Islet precursor cell (in vitro differentiated cells): ENCODE measurements around the gene RBM26.

Experiments
- DNase-seq: peaks from one replicate; pipeline ENCODE4 v3.0.0-alpha.2; 2018

RBM26 gene

DNA sequence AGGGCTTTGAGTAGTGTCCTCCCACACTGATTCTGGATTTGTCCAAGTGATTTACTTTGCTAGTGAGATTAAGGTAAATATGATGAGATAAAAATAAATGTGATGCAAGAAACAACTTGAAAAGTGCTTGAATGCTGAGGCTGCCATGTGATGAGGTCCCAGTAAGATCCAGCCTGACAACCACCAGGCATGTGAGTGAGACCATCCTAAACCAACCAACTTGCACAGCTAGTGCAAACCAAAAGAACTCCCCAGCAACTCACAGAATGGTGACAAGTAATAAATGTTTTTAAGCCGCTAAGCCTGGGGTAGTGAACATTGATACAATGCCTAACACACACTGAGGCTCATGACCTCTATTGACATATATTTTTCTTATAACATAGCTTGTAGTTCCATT is 13.3 kb upstream of the RBM26 start:
- DNase-seq, result no peak

DNA sequence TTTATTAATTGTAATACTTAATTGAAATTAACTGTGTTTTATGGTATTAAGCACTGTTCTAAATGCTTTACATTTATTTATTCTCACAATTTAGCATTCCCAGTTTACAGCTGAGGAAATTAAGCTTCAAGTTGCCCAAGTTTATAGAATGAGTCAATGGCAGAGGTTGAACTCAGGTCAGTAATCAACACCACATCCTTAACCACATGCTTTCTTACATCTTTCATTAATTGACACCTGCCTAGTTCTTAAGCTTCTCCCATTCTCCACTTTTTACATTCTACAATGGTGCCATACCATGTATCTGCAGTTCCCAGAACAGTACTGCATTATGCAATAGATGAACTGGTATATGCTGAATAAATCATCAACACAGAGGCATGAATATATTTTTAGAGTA is 11.7 kb upstream of the RBM26 start:
- no peak for DNase-seq

DNA sequence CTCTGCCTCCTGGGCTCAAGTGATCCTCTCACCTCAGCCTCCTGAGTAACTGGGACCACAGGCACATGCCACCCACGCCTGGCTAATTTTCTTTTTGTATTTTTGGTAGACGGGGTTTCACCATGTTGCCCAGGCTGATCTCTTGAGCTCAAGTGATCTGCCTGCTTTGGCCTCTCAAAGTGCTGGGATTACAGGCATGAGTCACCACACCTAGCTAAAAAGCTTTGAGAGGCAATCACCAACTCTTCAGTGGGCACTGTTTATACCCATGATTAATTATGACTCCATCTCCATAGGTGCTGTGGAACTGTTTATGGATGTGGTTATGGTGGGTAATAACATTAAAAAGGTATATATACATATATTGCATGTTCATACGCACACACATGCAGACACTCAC is 7.5 kb upstream of the RBM26 start:
- DNase-seq, result no peak

- no peak for DNase-seq
Measured at GRCh38 chr13:79409828-79410227, 3.8 kb upstream of the RBM26 start.

DNA sequence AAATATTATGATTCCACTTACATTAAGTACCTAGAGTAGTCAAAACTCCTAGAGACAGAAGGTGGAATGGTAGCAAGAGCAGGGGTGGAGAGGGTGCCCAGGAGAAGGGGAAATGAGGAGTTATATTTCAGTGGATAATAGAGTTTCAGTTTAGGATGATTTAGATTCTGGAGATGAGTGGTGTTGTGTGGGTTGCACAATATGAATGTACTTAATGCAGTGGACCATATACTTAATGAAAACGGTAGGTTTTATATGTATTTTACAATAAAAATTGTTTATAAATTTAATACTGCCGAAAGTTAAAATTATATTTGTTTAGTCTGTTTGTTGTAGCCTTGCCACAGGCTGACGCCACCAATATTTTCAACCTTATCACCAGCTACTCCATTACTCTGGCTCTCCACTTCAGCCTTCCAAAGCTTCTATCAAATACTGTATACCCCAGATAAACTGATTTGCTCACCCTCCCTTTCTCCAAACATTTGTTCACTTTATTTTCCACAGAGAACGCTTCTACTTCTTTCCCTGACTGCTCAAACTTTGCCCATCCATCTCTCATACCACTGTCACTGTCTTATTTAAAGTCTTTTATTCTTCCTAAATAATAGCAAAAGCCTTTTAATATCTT is 1.4 kb upstream of the RBM26 start:
- DNase-seq, result no peak

DNA sequence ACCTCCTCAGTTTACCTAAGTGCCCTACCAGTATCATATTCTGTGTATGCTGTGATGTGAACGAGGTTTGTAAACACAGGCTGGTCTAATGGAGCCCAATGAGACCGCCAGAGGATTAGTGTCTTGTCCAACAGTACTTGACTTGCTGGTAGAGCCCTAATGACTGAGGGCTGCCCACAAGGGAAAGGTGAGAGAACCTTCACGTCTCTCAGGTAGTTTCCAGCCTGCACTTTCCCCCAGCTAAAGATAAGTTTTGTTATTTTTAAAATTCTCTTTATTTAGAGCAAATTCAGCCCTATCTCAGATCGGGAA is 498 bp upstream of the RBM26 start:
- DNase-seq, result no peak

- DNase-seq, result no peak
Measured at GRCh38 chr13:79405501-79405830, 589 bp downstream of the RBM26 start.

DNA sequence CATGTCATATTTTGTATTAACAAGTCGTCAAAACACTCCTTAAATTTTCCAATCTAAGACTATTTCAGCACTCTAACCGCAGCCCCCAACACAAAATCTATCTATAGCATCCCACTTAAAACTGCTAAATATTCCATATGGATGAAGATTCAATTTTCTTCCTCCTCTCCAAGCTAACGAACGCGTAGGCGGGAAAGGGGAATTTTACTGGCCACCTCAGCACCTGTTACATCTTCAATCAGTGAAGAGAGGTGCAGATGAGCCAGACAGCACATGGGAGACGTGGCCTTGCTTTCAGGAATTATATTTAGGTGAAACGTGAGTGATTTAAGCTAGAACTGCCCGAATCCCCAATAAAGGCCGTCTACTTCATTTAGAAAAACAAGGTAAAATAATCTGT is 1.1 kb downstream of the RBM26 start:
- DNase-seq, result no peak

DNA sequence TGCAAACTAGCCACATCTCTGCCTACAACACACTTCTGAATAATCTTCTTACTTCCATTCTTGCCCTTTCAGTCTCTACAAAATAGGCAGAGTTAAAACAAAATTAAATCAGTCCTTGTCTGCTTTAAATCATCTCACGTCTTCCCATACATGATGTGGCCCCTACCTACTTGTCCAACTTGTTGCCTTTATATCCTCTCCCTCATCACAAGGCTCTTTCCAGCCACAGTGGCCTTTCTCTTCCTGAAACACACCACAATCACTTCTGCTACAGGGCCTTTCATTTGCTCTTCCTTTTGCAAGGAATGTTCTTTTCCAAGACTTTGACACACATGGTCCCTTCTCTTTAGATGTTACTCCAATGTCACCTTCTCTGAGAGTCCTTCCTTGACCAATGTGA is 1.7 kb downstream of the RBM26 start:
- DNase-seq, result no peak

DNA sequence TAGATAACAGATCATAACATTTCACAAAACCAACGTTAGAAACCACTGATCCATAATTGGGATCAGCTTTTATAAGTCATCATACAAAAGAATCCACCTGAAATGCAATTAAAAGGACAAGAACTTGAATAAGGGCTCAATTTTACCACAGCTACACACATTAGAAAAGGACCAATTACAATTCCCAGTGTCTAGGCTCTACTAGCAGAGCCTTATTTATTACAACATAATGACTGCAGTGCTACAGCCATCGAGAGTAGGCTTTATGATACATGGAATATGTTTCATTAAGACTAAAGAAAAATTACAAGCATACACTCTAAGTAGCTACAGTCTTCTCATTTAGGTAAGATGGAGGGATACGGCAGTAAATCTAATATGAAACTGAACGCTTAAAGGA is 2.9 kb downstream of the RBM26 start:
- DNase-seq, result no peak

- DNase-seq, result no peak
Measured at GRCh38 chr13:79402679-79403078, 3.4 kb downstream of the RBM26 start.

DNA sequence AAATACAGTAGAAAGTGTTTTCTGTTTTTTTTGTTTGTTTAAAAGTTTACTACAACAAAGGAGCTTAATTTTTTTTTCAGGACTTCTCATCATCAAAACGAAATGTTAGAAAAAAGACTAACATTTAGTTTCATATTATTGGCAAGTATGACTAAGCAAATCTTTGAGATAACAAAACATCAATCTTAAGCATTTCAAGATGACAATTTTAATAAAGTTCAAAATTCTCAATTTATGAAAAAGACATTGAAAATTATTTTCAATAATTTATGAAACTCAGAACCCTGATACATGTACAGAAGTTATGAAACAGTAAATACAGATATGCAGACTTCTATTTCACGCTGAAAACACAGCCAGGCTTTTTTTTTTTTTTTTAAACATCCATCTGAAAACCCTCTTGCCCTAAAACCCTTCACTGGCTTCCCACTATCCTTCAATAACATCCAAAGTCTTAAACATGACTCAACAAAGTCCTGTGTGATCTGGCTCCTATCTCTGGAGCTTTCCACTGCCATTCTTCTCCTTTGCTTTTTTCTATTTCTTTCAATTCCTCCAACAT is 3.9 kb downstream of the RBM26 start:
- no peak for DNase-seq

- DNase-seq, result no peak
Measured at GRCh38 chr13:79401259-79402070, 4.6 kb downstream of the RBM26 start.

DNA sequence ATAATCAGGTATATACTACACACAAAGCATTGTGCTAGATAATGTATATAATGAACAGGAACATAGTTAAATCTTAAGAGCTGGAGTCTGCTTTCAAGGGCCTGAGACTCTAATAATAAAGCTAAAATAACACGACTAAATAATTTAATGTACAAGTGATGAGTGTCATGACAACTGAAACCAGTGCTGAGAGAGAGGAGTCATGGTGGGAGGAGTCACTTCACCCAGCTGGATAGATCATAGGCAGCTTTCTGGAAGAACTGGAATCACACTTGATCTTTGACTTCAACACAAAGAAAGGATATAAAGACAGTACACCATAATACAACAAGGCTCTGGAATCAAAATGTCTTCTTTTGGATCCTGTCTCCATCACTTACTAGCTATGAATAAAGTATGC is 7.1 kb downstream of the RBM26 start:
- no peak for DNase-seq

DNA sequence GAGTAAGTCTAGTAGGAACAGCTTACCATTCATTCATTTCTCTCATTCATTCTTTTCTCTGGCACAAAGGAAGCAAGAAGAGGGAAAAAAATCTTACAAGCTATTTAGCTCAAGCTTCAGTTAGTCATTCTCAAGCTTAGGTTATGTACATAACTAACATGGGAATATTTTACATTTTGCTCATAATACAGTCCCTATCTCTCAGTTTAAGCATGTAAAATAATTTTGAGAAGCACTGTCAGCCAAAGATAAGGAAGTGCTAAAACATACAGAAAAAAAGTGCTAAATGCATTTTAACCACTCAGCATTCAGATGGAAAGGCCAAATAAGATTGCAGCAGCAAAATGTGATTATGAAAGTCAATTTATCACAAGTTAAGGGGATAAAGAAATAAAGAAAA is 7.9 kb downstream of the RBM26 start:
- DNase-seq, result no peak

GRCh38 chr13:79395881-79396280 is 10.2 kb downstream of the RBM26 start:
- no peak for DNase-seq

DNA sequence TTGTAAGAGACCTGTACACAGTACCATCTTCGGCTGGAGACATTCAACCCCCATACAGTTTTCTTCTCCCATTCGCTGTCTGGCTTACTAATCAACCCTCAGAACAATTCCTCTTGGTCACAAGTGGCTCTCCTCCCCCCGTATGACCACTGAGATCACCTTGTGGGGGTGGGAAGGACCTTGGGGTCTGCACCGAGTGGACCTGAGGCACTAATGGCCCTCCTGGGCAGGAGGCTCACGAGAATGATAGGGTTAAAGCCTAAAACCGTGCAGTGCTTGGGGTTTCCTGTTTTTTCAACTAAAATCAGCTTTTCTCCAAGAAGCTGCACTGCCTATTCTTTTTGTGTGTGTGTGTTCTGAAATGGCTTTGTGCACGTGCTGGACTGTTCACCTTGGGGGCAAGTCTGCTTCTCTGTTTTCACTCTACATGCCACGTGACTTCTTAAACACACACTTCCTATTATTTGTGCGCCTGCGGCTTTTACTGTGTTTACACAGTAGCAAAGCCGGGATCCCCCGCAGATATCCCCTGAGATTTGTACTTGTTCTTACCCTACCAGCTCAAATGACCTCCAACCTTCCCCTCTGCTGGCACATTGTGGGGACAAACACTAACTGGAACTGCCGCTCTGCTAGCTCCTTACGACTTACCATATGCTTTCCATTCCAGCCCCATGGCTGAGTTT is 12.3 kb downstream of the RBM26 start:
- DNase-seq, result no peak

- no peak for DNase-seq
Measured at GRCh38 chr13:79392882-79393563, 13.0 kb downstream of the RBM26 start.

- no peak for DNase-seq
Measured at GRCh38 chr13:79389026-79389425, 17.0 kb downstream of the RBM26 start.

- no peak for DNase-seq
Measured at GRCh38 chr13:79387853-79388252, 18.2 kb downstream of the RBM26 start.

- no peak for DNase-seq
Measured at GRCh38 chr13:79386125-79386826, 19.8 kb downstream of the RBM26 start.

DNA sequence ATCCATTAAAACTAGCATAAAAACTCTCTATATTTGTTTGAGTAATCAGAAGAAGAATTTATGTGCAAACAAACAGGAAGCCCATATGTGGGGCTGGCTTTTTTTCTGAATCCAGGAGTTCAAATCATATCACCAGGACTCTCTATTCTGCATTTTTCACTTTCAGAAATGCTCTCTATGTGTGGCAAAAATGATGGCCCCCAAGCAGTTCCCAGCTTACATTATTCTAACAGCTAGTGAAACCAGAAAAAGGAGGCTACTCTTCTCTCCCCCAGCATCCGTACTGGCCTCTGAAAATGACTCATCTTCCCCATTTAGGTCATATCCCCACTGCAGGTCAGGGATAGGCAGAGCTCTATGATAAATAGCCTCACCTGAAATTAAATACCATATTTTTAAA is 20.4 kb downstream of the RBM26 start:
- DNase-seq, result no peak

DNA sequence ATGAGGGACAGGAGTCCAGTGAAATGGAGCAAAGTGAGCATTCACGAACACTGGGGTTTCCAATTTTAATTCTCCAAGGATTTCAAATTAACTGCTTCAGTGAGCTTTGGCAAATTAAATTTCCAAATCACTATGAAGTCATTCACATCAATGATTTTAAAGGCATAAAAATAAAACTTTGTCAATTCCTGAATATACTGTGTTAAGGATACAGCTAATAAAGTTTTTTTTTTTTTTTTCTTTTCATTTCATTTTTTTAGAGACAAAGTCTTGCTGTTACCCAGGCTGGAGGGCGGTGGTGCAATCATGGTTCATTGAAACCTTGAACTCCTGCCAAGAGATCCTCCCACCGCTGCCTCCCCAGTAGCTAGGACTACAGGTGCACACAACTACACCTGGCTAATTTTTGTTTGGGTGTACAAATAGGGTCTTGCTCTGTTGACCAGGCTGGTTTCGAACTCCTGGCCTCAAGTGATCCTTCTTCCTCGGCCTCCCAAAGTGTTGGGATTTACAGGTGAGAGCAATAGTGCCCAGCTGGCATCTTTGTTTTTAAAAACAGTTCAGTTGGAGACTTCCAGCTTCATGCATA is 21.9 kb downstream of the RBM26 start:
- DNase-seq, result no peak
